Amygdala (tissue), 56 donors: Measurements from ENCODE around the gene NDRG2.
"Not testable (repeated sequence)": the region's sequence is repeated elsewhere in the genome, so short reads cannot be mapped to it uniquely, and the experiment has no call there.

ENCODE experiments used
- DNase-seq, 56 donors: peaks; one replicate each; lab custom pipeline; 2025; lab: John Stamatoyannopoulos, UW

NDRG2 gene

GRCh38 chr14:21016413-21017190, 8.3 kb downstream of the NDRG2 start:
- DNase-seq, result no peak

- DNase-seq, result peak in 2 of 56 donors; percentile 11 to 20
Measured at GRCh38 chr14:21015312-21015711, 9.5 kb downstream of the NDRG2 start.

- DNase-seq, result peak; percentile 24 to 96 (median 75)
Measured at GRCh38 chr14:21014761-21015190, 10.1 kb downstream of the NDRG2 start.

GRCh38 chr14:21011136-21011535, 13.7 kb downstream of the NDRG2 start:
- DNase-seq, result no peak

- not testable (repeated sequence) for DNase-seq
Measured at GRCh38 chr14:21009721-21010120, 15.1 kb downstream of the NDRG2 start.

- no peak for DNase-seq
Measured at GRCh38 chr14:21003788-21004346, 21.0 kb downstream of the NDRG2 start.

- DNase-seq, result no peak
Measured at GRCh38 chr14:21001218-21001617, 23.6 kb downstream of the NDRG2 start.

- no peak for DNase-seq
Measured at GRCh38 chr14:20999591-20999990, 25.3 kb downstream of the NDRG2 start.

- no peak for DNase-seq
Measured at GRCh38 chr14:20998674-20999366, 26.0 kb downstream of the NDRG2 start, which contains the start of gene SLC39A2. Gene SLC39A2 (plus strand): TSS chr14:20999293. CDS start chr14:20999447, 154 bp downstream.

GRCh38 chr14:20998139-20998538, 26.7 kb downstream of the NDRG2 start:
- DNase-seq, result no peak

GRCh38 chr14:20997564-20997963, 27.3 kb downstream of the NDRG2 start:
- no peak for DNase-seq

- DNase-seq, result no peak
Measured at GRCh38 chr14:20997115-20997514, 27.7 kb downstream of the NDRG2 start.

GRCh38 chr14:20996521-20996920, 28.3 kb downstream of the NDRG2 start:
- DNase-seq, result no peak

GRCh38 chr14:20989787-20990600, 34.9 kb downstream of the NDRG2 start, which contains the start of gene METTL17:
Gene METTL17 (plus strand): TSS chr14:20989980. CDS start chr14:20990003, 23 bp downstream.
- DNase-seq, result peak; percentile 46 to 95 (median 84)

- DNase-seq, result no peak
Measured at GRCh38 chr14:20989471-20989786, 35.4 kb downstream of the NDRG2 start.

- no peak for DNase-seq
Measured at GRCh38 chr14:20988717-20989470, 36.0 kb downstream of the NDRG2 start.

GRCh38 chr14:20986811-20987210, 38.0 kb downstream of the NDRG2 start:
- DNase-seq, result no peak

- DNase-seq, result not testable (repeated sequence)
Measured at GRCh38 chr14:20985650-20986049, 39.2 kb downstream of the NDRG2 start.

GRCh38 chr14:20982646-20983369, 42.1 kb downstream of the NDRG2 start:
- no peak for DNase-seq
